ENCODE measurements around the gene EVC. TPM values are rescaled to one million over a fixed set of nuclear protein-coding genes. Genes with fewer than 3 reads are reported as not detected.

The EVC gene
- total and polyA plus RNA-seq, 2 of the 4 experiments (the other 2 are of a cell fraction) = 16.8 to 18.9 TPM

DNA sequence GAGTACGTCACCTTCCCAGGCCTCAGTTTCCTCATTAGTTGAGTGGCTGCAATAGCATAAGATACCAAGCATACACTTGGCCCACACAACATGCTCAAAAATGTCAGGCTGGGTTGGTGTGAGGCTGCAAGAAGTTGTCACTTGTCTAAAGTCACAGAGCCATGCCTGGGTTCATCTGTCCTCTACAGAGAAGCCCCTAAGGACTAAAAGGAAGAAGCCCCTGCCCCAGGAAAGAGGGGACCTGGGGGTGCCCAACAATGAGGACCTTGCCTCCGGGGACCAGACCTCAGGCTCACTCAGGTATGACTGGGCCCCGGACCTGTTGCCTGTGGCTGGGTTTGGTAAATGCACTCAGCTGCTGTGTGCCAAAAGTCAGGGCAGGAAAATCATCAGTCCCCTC is 99.2 kb downstream of the EVC start:
- dilution Hi-C loops (cut with HindIII; ENCODE audit: low sequenced_read_pairs, unreplicated experiment) = no loop called here
- no peak overlapping the region for H4K8ac ChIP-seq (ENCODE audit: low read depth in 2 of 2, low read length in 2 of 2)
- H2AK9ac ChIP-seq (replicated peaks; ENCODE audit: low read depth, low read length, poor library complexity) = no peak overlapping the region
- H3K23ac ChIP-seq (ENCODE audit: low read depth, low read length) = no peak overlapping the region
- no peak overlapping the region for H3K56ac ChIP-seq (ENCODE audit: extremely low read depth, insufficient read depth, low read length)
- H3K18ac ChIP-seq (ENCODE audit: low read depth, low read length) = no peak overlapping the region
- intact Hi-C loops (cut with micrococcal nuclease) = loop anchor here (5.0 kb wide), 2 partner anchors 408 to 758 kb away; partner anchors contain the start of gene STK32B
- ATAC-seq (ENCODE audit: low read depth) (no peak), DNase-seq (no peak)
- no peak overlapping the region for H3K4ac ChIP-seq (ENCODE audit: low read depth, low read length)
- H4K91ac ChIP-seq (ENCODE audit: insufficient read depth, low read depth, low read length) = no peak overlapping the region
- peaks cover 17% of the 10 kb centered on the region for H4K20me1 ChIP-seq (ENCODE audit: insufficient read depth, low read length)
- H3K4me3 ChIP-seq (ENCODE audit: insufficient read depth, low read depth, low read length) = no peak overlapping the region
- H3K9me3 ChIP-seq (ENCODE audit: control insufficient read depth, insufficient read depth, low read length) = no peaks in the 10 kb centered on the region
- H2BK15ac ChIP-seq (ENCODE audit: low read depth, low read length) = no peak overlapping the region
- no peak overlapping the region for H3K14ac ChIP-seq (replicated peaks; ENCODE audit: low read depth, low read length)
- TF ChIP-seq CHD1 (IDR thresholded peaks at IDR 0.05; ENCODE audit: low read depth, low read length) = no peak
- TF ChIP-seq FOS (IDR thresholded peaks at IDR 0.05; ENCODE audit: low read depth, low read length) = no peak
- TF ChIP-seq MXI1 (IDR thresholded peaks at IDR 0.05; ENCODE audit: borderline replicate concordance, low read depth, low read length) = no peak
- no peak for TF ChIP-seq MAZ (IDR thresholded peaks at IDR 0.05; ENCODE audit: borderline replicate concordance, low read depth, low read length)
- TF ChIP-seq, protein P1, sequence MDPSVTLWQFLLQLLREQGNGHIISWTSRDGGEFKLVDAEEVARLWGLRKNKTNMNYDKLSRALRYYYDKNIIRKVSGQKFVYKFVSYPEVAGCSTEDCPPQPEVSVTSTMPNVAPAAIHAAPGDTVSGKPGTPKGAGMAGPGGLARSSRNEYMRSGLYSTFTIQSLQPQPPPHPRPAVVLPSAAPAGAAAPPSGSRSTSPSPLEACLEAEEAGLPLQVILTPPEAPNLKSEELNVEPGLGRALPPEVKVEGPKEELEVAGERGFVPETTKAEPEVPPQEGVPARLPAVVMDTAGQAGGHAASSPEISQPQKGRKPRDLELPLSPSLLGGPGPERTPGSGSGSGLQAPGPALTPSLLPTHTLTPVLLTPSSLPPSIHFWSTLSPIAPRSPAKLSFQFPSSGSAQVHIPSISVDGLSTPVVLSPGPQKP (IDR thresholded peaks at IDR 0.05; ENCODE audit: borderline replicate concordance, low read depth, low read length) = no peak
- TF ChIP-seq, protein P2, sequence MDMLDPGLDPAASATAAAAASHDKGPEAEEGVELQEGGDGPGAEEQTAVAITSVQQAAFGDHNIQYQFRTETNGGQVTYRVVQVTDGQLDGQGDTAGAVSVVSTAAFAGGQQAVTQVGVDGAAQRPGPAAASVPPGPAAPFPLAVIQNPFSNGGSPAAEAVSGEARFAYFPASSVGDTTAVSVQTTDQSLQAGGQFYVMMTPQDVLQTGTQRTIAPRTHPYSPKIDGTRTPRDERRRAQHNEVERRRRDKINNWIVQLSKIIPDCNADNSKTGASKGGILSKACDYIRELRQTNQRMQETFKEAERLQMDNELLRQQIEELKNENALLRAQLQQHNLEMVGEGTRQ (IDR thresholded peaks at IDR 0.05; ENCODE audit: low read depth, low read length) = no peak
- TF ChIP-seq, protein P3, sequence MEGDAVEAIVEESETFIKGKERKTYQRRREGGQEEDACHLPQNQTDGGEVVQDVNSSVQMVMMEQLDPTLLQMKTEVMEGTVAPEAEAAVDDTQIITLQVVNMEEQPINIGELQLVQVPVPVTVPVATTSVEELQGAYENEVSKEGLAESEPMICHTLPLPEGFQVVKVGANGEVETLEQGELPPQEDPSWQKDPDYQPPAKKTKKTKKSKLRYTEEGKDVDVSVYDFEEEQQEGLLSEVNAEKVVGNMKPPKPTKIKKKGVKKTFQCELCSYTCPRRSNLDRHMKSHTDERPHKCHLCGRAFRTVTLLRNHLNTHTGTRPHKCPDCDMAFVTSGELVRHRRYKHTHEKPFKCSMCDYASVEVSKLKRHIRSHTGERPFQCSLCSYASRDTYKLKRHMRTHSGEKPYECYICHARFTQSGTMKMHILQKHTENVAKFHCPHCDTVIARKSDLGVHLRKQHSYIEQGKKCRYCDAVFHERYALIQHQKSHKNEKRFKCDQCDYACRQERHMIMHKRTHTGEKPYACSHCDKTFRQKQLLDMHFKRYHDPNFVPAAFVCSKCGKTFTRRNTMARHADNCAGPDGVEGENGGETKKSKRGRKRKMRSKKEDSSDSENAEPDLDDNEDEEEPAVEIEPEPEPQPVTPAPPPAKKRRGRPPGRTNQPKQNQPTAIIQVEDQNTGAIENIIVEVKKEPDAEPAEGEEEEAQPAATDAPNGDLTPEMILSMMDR (conservative IDR thresholded peaks at IDR 0.05; ENCODE audit: low read depth, low read length) = no peak
- no peak for TF ChIP-seq RFX5 (IDR thresholded peaks at IDR 0.05; ENCODE audit: low read depth, low read length)
- TF ChIP-seq RAD21 (IDR thresholded peaks at IDR 0.05; ENCODE audit: low read length) = no peak
- no peak for TF ChIP-seq SMC3 (IDR thresholded peaks at IDR 0.05; ENCODE audit: low read depth, low read length)
- POLR2A ChIA-PET (ENCODE audit: unreplicated experiment) = no interaction called here
- no TSS peak for BruUV-seq (replicated peaks)
- no peak overlapping the region for H2BK5ac ChIP-seq (ENCODE audit: low read depth, low read length, poor library complexity, severe bottlenecking)
- no peaks in the 10 kb centered on the region for H3K27me3 ChIP-seq (ENCODE audit: control insufficient read depth, insufficient read depth, low read length)
- no peak overlapping the region for H2BK120ac ChIP-seq (ENCODE audit: low read depth, low read length)
- no peaks in the 10 kb centered on the region for H3K4me1 ChIP-seq (ENCODE audit: control insufficient read depth, insufficient read depth, low read length)
- no peak overlapping the region for H2AFZ ChIP-seq (replicated peaks; ENCODE audit: low read length, poor library complexity)
- peaks cover 76% of the 10 kb centered on the region for H3K36me3 ChIP-seq (ENCODE audit: control insufficient read depth, insufficient read depth, low read length)
- peaks cover 0 to 16% of the 10 kb centered on the region in 2 experiments; a peak in 1 of 4 replicates for H3K79me1 ChIP-seq (ENCODE audit: low read depth in 1 of 2, low read length in 2 of 2)
- no peak overlapping the region for H2BK20ac ChIP-seq (ENCODE audit: low read depth, low read length)
- no peak overlapping the region for H2AK5ac ChIP-seq (ENCODE audit: low read depth, low read length)
- H3K9ac ChIP-seq (ENCODE audit: low read depth, low read length) = no peak overlapping the region
- no CpG with 5 or more reads among the region's 3 CpGs for WGBS, 2 experiments (ENCODE audit: extremely low coverage in 2 of 2, insufficient read length in 1 of 2)
- no peak overlapping the region for H3K4me2 ChIP-seq (ENCODE audit: low read depth, low read length)
- CTCF ChIA-PET = interaction anchor here (0.7 kb wide), 1 partner anchor 162 kb away, joined by 3 read pairs; no protein-coding TSS in a partner anchor
- H3K9me1 ChIP-seq (ENCODE audit: insufficient read depth, low read length) = peaks cover 5% of the 10 kb centered on the region; the same call in 1 of the 2 replicates
- in situ Hi-C loops (cut with MboI; ENCODE audit: low sequenced_read_pairs) = no loop called here
- no peak overlapping the region for H3K27ac ChIP-seq (ENCODE audit: insufficient read depth, low read length)
- no peak overlapping the region for H4K5ac ChIP-seq (ENCODE audit: low read depth, low read length)

Data from IMR-90 (cell line).